Kidney (tissue), 14 donors: ENCODE measurements around the gene FSTL3. TPM values are rescaled to one million over a fixed set of nuclear protein-coding genes. Genes with fewer than 3 reads are reported as not detected.

Source experiments
- DNase-seq, 5 donors: peaks; one replicate each; pipeline ENCODE4 v3.0.0-alpha.2; 2013 to 2020
- FAIRE-seq: peaks from 2 replicates; lab custom pipeline; 2012; peaks lifted over from hg19 to GRCh38; lab: Jason Lieb, UNC
- H3K27ac ChIP-seq, 2 donors: one replicate each; pipeline ENCODE4 v1.7.0; 2013; ENCODE audit warnings: low read depth in 2 of 2, low read length in 2 of 2, inconsistent platforms in 1 of 2
- H3K27me3 ChIP-seq: one replicate; pipeline ENCODE4 v1.7.1; 2013; ENCODE audit warnings: low read length, inconsistent platforms; ENCODE audit not compliant: control insufficient read depth, insufficient read depth
- H3K36me3 ChIP-seq, 3 donors: one replicate each; pipeline versions ENCODE4 v1.7.0 to v1.7.1; 2013; ENCODE audit warnings: low read length in 3 of 3, control low read depth in 1 of 3, inconsistent platforms in 1 of 3; ENCODE audit not compliant: insufficient read depth in 3 of 3, control insufficient read depth in 2 of 3
- H3K4me1 ChIP-seq, 3 donors: one replicate each; pipeline versions ENCODE4 v1.7.0 to v1.7.1; 2013; ENCODE audit warnings: low read length in 3 of 3, inconsistent platforms in 1 of 3, low read depth in 1 of 3; ENCODE audit not compliant: control insufficient read depth in 2 of 3, insufficient read depth in 2 of 3
- H3K4me3 ChIP-seq, 3 donors: one replicate each; pipeline versions ENCODE4 v1.7.0 to v1.8.1; 2013; ENCODE audit warnings: low read length in 3 of 3, control low read depth in 1 of 3, inconsistent platforms in 1 of 3
- H3K9ac ChIP-seq, 3 donors: one replicate each; pipeline versions ENCODE4 v1.7.0 to v1.7.1; 2013; ENCODE audit warnings: low read length in 3 of 3, control low read depth in 1 of 3, inconsistent platforms in 1 of 3
- H3K9me3 ChIP-seq, 3 donors: one replicate each; pipeline versions ENCODE4 v1.7.0 to v1.7.1; 2013; ENCODE audit warnings: low read length in 3 of 3, control low read depth in 1 of 3, inconsistent platforms in 1 of 3; ENCODE audit not compliant: control insufficient read depth in 2 of 3, insufficient read depth in 1 of 3
- CTCF ChIP-seq: IDR thresholded peaks from 3 replicates; pipeline ENCODE4 v1.5.1; 2012; ENCODE audit warnings: mild to moderate bottlenecking, moderate library complexity, borderline replicate concordance; ENCODE audit not compliant: insufficient read depth; ENCODE audit errors: extremely low read depth
- intact Hi-C: fragments of 100-400 bp; cut with DNase I; formaldehyde crosslinking; loops from one replicate; pipeline ENCODE4 v1.11.1; 2022
- polyA plus RNA-seq: library from polyadenylated mRNA; stranded (reverse); fragments of 350-450 nt; fragmentation: Illumina TruSeq; extraction: RNeasy Lipid Tissue Mini Kit (QIAGEN cat#74804); gene quantifications from one replicate; pipeline ENCODE4 v1.2.3, GENCODE V29; 2014; ENCODE audit warnings: low read depth, low replicate concordance; ENCODE audit not compliant: insufficient read depth
- total RNA-seq: library from RNA; stranded (reverse); fragmentation: NEBNext Ultra II Directional; extraction: Animal tissue kit (Norgen Biotek cat#: 25700); gene quantifications from one replicate; pipeline ENCODE4 v1.2.1, GENCODE V29; 2021
- donor health status: control.
- donor health status: control.
- donor health status: control.
- donor health status: control.
- donor health status: control.
- donor health status: DM: yes; HTN: yes; CAD: no.
- donor health status: Normal renal cell carcinoma (clear cell type).

Gene FSTL3
- total and polyA plus RNA-seq, 2 donors from 2014 or later, result 23.9 to 63.0 TPM

- intact Hi-C loops, result no loop called here
- no peaks in the 10 kb centered on the region for H3K36me3 ChIP-seq
- peak overlapping the region; percentile 72 to 82 (median 78) for H3K9ac ChIP-seq
- no peak overlapping the region for H3K27ac ChIP-seq
- no peaks in the 10 kb centered on the region for H3K9me3 ChIP-seq
- peak overlapping the region; percentile 67 to 94 (median 89) for H3K4me3 ChIP-seq
- FAIRE-seq (no peak), DNase-seq (peak in 1 of 5 donors; percentile 59)
- peaks cover 0 to 16% (median 5%) of the 10 kb centered on the region in 3 donors for H3K4me1 ChIP-seq
- H3K27me3 ChIP-seq, result no peaks in the 10 kb centered on the region
- no peak for TF ChIP-seq CTCF
Measured at GRCh38 chr19:633786-634639, 42.2 kb upstream of the FSTL3 start.

- intact Hi-C loops, result no loop called here
- FAIRE-seq, result no peak
Measured at GRCh38 chr19:634975-635652, 41.1 kb upstream of the FSTL3 start.

GRCh38 chr19:638906-639252, 37.3 kb upstream of the FSTL3 start:
- intact Hi-C loops, result no loop called here
- no peaks in the 10 kb centered on the region for H3K36me3 ChIP-seq
- no peaks in the 10 kb centered on the region for H3K9me3 ChIP-seq
- FAIRE-seq (no peak), DNase-seq (peak in 1 of 5 donors; percentile 73)
- peak overlapping the region in 1 of 3 donors; percentile 19 for H3K9ac ChIP-seq
- no peak overlapping the region for H3K27ac ChIP-seq
- no peak for TF ChIP-seq CTCF
- H3K4me1 ChIP-seq, result peaks cover 0 to 14% (median 8%) of the 10 kb centered on the region in 3 donors
- no peaks in the 10 kb centered on the region for H3K27me3 ChIP-seq
- H3K4me3 ChIP-seq, result peak overlapping the region in 2 of 3 donors; percentile 42 to 61

More at GRCh38 chr19:634975-635652, 41.1 kb upstream of the FSTL3 start:
- H3K4me3 ChIP-seq, result no peak overlapping the region
- H3K27me3 ChIP-seq, result no peaks in the 10 kb centered on the region
- no peak for DNase-seq
- H3K9ac ChIP-seq, result no peak overlapping the region
- no peak overlapping the region for H3K27ac ChIP-seq
- peaks cover 0 to 20% (median 8%) of the 10 kb centered on the region in 3 donors for H3K4me1 ChIP-seq
- no peaks in the 10 kb centered on the region for H3K9me3 ChIP-seq
- no peak for TF ChIP-seq CTCF
- no peaks in the 10 kb centered on the region for H3K36me3 ChIP-seq
